ENCODE measurements around the gene CCNL2.
"Not testable (repeated sequence)": the region's sequence is repeated elsewhere in the genome, so short reads cannot be mapped to it uniquely, and the experiment has no call there.

Gene CCNL2

GRCh38 chr1:1421147-1421906, 22.2 kb upstream of the CCNL2 start, which contains the start of gene ANKRD65:
Gene ANKRD65, minus strand, starts transcription at chr1:1421276. Its CDS starts 271 bp downstream, at chr1:1421005.
- in situ Hi-C loops (cut with MboI; ENCODE audit: low sequenced_read_pairs) = no loop called here

- in situ Hi-C loops (cut with MboI; ENCODE audit: low sequenced_read_pairs) = no loop called here
Measured at GRCh38 chr1:1420654-1421141, 21.6 kb upstream of the CCNL2 start.

GRCh38 chr1:1419813-1420653, 20.9 kb upstream of the CCNL2 start:
- in situ Hi-C loops (cut with MboI; ENCODE audit: low sequenced_read_pairs) = no loop called here

- in situ Hi-C loops (cut with MboI; ENCODE audit: low sequenced_read_pairs) = no loop called here
Measured at GRCh38 chr1:1419363-1419812, 20.3 kb upstream of the CCNL2 start.

- in situ Hi-C loops (cut with MboI; ENCODE audit: low sequenced_read_pairs) = no loop called here
Measured at GRCh38 chr1:1418464-1419362, 19.6 kb upstream of the CCNL2 start.

- in situ Hi-C loops (cut with MboI; ENCODE audit: low sequenced_read_pairs) = not testable (repeated sequence)
Measured at GRCh38 chr1:1417825-1418463, 18.8 kb upstream of the CCNL2 start.

- in situ Hi-C loops (cut with MboI; ENCODE audit: low sequenced_read_pairs) = not testable (repeated sequence)
Measured at GRCh38 chr1:1417396-1417795, 18.3 kb upstream of the CCNL2 start.

GRCh38 chr1:1415751-1416150, 16.6 kb upstream of the CCNL2 start:
- in situ Hi-C loops (cut with MboI; ENCODE audit: low sequenced_read_pairs) = no loop called here

- in situ Hi-C loops (cut with MboI; ENCODE audit: low sequenced_read_pairs) = not testable (repeated sequence)
Measured at GRCh38 chr1:1412311-1412902, 13.3 kb upstream of the CCNL2 start.

- in situ Hi-C loops (cut with MboI; ENCODE audit: low sequenced_read_pairs) = no loop called here
Measured at GRCh38 chr1:1411626-1412025, 12.5 kb upstream of the CCNL2 start.

- in situ Hi-C loops (cut with MboI; ENCODE audit: low sequenced_read_pairs) = not testable (repeated sequence)
Measured at GRCh38 chr1:1410238-1410637, 11.1 kb upstream of the CCNL2 start.

- in situ Hi-C loops (cut with MboI; ENCODE audit: low sequenced_read_pairs) = no loop called here
Measured at GRCh38 chr1:1407636-1408318, 8.6 kb upstream of the CCNL2 start.

GRCh38 chr1:1406821-1407635, 7.9 kb upstream of the CCNL2 start, which contains the start of gene MRPL20:
Gene MRPL20, minus strand, starts transcription at chr1:1407293. Its CDS starts 76 bp downstream, at chr1:1407217.
- in situ Hi-C loops (cut with MboI; ENCODE audit: low sequenced_read_pairs) = no loop called here

- in situ Hi-C loops (cut with MboI; ENCODE audit: low sequenced_read_pairs) = no loop called here
Measured at GRCh38 chr1:1406101-1406820, 7.1 kb upstream of the CCNL2 start.

GRCh38 chr1:1403653-1404052, 4.5 kb upstream of the CCNL2 start:
- in situ Hi-C loops (cut with MboI; ENCODE audit: low sequenced_read_pairs) = no loop called here

- in situ Hi-C loops (cut with MboI; ENCODE audit: low sequenced_read_pairs) = not testable (repeated sequence)
Measured at GRCh38 chr1:1402901-1403392, 3.8 kb upstream of the CCNL2 start.

- in situ Hi-C loops (cut with MboI; ENCODE audit: low sequenced_read_pairs) = no loop called here
Measured at GRCh38 chr1:1402072-1402900, 3.2 kb upstream of the CCNL2 start.

Data from HL-60/S4 (cell line).